Fibroblast of lung (primary cell): Measurements from ENCODE around the gene TAS2R38.

ENCODE experiments used
- EZH2 ChIP-seq: IDR thresholded peaks from 2 replicates; pipeline ENCODE4 v1.5.1; 2012; ENCODE audit warnings: low read length, control low read depth, mild to moderate bottlenecking; ENCODE audit errors: missing control alignments
- TF ChIP-seq, protein P1 (sequence below), 2 donors: IDR thresholded peaks in 1 of 2; conservative IDR thresholded peaks in 1 of 2; 1 replicate in 1 of 2; 2 replicates in 1 of 2; pipeline ENCODE4 v1.5.1; 2011 to 2012; ENCODE audit warnings: low read length in 2 of 2, control low read depth in 1 of 2, inconsistent platforms in 1 of 2, low read depth in 1 of 2, mild to moderate bottlenecking in 1 of 2

GRCh38 chr7:142002179-142002578, 28.6 kb upstream of the TAS2R38 start:
- TF ChIP-seq, protein P1, sequence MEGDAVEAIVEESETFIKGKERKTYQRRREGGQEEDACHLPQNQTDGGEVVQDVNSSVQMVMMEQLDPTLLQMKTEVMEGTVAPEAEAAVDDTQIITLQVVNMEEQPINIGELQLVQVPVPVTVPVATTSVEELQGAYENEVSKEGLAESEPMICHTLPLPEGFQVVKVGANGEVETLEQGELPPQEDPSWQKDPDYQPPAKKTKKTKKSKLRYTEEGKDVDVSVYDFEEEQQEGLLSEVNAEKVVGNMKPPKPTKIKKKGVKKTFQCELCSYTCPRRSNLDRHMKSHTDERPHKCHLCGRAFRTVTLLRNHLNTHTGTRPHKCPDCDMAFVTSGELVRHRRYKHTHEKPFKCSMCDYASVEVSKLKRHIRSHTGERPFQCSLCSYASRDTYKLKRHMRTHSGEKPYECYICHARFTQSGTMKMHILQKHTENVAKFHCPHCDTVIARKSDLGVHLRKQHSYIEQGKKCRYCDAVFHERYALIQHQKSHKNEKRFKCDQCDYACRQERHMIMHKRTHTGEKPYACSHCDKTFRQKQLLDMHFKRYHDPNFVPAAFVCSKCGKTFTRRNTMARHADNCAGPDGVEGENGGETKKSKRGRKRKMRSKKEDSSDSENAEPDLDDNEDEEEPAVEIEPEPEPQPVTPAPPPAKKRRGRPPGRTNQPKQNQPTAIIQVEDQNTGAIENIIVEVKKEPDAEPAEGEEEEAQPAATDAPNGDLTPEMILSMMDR (conservative IDR thresholded peaks at IDR 0.05 in 1 of 2, IDR thresholded peaks at IDR 0.05 in 1 of 2; ENCODE audit: low read depth in 1 of 2, low read length in 2 of 2) = no peak
- no peak for TF ChIP-seq EZH2
